SK-N-SH treated with all-trans-retinoic acid at 6 μM for 48 hours (cell line): Measurements from ENCODE around the gene WASL.

Experiments
- ATAC-seq: fragments of 200-7000 bp; cut with Tn5 transposase; 3 replicates; pipeline ENCODE4 v1.9.1; 2020; ENCODE audit warnings: mild to moderate bottlenecking, moderate library complexity
- ARNTL ChIP-seq: fragments of 450-650 bp; formaldehyde crosslinking; IDR thresholded peaks from 2 replicates; pipeline ENCODE4 v1.5.0; 2020; ENCODE audit warnings: low read depth, mild to moderate bottlenecking, moderate library complexity, borderline replicate concordance
- BACH2 ChIP-seq: fragments of 250-450 bp; sonication (Bioruptor Pico); IDR thresholded peaks from 2 replicates; pipeline ENCODE4 v1.9.0; 2021; ENCODE audit warnings: mild to moderate bottlenecking, borderline replicate concordance
- CSDC2 ChIP-seq: fragments of 250-450 bp; sonication (Bioruptor Pico); IDR thresholded peaks from 2 replicates; pipeline ENCODE4 v1.5.0; 2020; ENCODE audit warnings: mild to moderate bottlenecking, moderate library complexity
- ESRRG ChIP-seq: fragments of 250-450 bp; sonication (Bioruptor Pico); IDR thresholded peaks from 2 replicates; pipeline ENCODE4 v1.6.1; 2021; ENCODE audit warnings: mild to moderate bottlenecking
- GLIS3 ChIP-seq: fragments of 250-450 bp; sonication (Bioruptor Pico); IDR thresholded peaks from 2 replicates; pipeline ENCODE4 v1.5.0; 2020; ENCODE audit warnings: mild to moderate bottlenecking, moderate library complexity
- ISL1 ChIP-seq: fragments of 250-450 bp; sonication (Bioruptor Pico); IDR thresholded peaks from 2 replicates; pipeline ENCODE4 v2.1.2; 2022; ENCODE audit warnings: mild to moderate bottlenecking, moderate library complexity
- PPARA ChIP-seq: fragments of 250-450 bp; sonication (Bioruptor Pico); IDR thresholded peaks from 2 replicates; pipeline ENCODE4 v1.5.0; 2020; ENCODE audit warnings: mild to moderate bottlenecking, borderline replicate concordance
- RARB ChIP-seq: fragments of 250-450 bp; sonication (Bioruptor Pico); IDR thresholded peaks from 2 replicates; pipeline ENCODE4 v1.8.0; 2021; ENCODE audit warnings: mild to moderate bottlenecking, moderate library complexity
- SNAI2 ChIP-seq: fragments of 250-450 bp; sonication (Bioruptor Pico); IDR thresholded peaks from 2 replicates; pipeline ENCODE4 v1.5.0; 2020; ENCODE audit warnings: mild to moderate bottlenecking, moderate library complexity
- TCF4 ChIP-seq: fragments of 250-450 bp; sonication (Bioruptor Pico); IDR thresholded peaks from 2 replicates; pipeline ENCODE4 v1.8.0; 2021; ENCODE audit warnings: mild to moderate bottlenecking, moderate library complexity, borderline replicate concordance
- TOX ChIP-seq: fragments of 250-450 bp; sonication (Bioruptor Pico); IDR thresholded peaks from 2 replicates; pipeline ENCODE4 v1.8.0; 2021; ENCODE audit warnings: mild to moderate bottlenecking, moderate library complexity, borderline replicate concordance
- ZC3H10 ChIP-seq: fragments of 250-450 bp; sonication (Bioruptor Pico); IDR thresholded peaks from 2 replicates; pipeline ENCODE4 v1.5.1; 2021; ENCODE audit warnings: mild to moderate bottlenecking, moderate library complexity
- ZFP30 ChIP-seq: fragments of 450-650 bp; formaldehyde crosslinking; IDR thresholded peaks from 2 replicates; pipeline ENCODE4 v1.5.0; 2022; ENCODE audit warnings: mild to moderate bottlenecking, moderate library complexity
- ZNF70 ChIP-seq: fragments of 450-650 bp; formaldehyde crosslinking; IDR thresholded peaks from 2 replicates; pipeline ENCODE4 v1.5.0; 2020; ENCODE audit warnings: mild to moderate bottlenecking, moderate library complexity
- ZNF8 ChIP-seq: fragments of 450-650 bp; formaldehyde crosslinking; IDR thresholded peaks from 2 replicates; pipeline ENCODE4 v1.5.0; 2020; ENCODE audit warnings: mild to moderate bottlenecking, moderate library complexity
- TF ChIP-seq, protein P1 (sequence below): fragments of 250-450 bp; sonication (Bioruptor Pico); IDR thresholded peaks from 2 replicates; pipeline ENCODE4 v1.8.0; 2020; ENCODE audit warnings: mild to moderate bottlenecking, moderate library complexity, borderline replicate concordance
- TF ChIP-seq, protein P2 (sequence below): fragments of 250-450 bp; sonication (Bioruptor Pico); IDR thresholded peaks from 2 replicates; pipeline ENCODE4 v1.5.1; 2020; ENCODE audit warnings: low read depth, mild to moderate bottlenecking, moderate library complexity
- TF ChIP-seq, protein P3 (sequence below): fragments of 250-450 bp; sonication (Bioruptor Pico); IDR thresholded peaks from 2 replicates; pipeline ENCODE4 v1.5.0; 2020; ENCODE audit warnings: mild to moderate bottlenecking, moderate library complexity
- TF ChIP-seq, protein P4 (sequence below): fragments of 250-450 bp; sonication (Bioruptor Pico); IDR thresholded peaks from 2 replicates; pipeline ENCODE4 v1.8.0; 2021; ENCODE audit warnings: low read depth, mild to moderate bottlenecking, moderate library complexity, borderline replicate concordance
- TF ChIP-seq, protein P5 (sequence below): fragments of 250-450 bp; sonication (Bioruptor Pico); IDR thresholded peaks from 2 replicates; pipeline ENCODE4 v1.5.1; 2021; ENCODE audit warnings: mild to moderate bottlenecking, moderate library complexity

The WASL gene

DNA sequence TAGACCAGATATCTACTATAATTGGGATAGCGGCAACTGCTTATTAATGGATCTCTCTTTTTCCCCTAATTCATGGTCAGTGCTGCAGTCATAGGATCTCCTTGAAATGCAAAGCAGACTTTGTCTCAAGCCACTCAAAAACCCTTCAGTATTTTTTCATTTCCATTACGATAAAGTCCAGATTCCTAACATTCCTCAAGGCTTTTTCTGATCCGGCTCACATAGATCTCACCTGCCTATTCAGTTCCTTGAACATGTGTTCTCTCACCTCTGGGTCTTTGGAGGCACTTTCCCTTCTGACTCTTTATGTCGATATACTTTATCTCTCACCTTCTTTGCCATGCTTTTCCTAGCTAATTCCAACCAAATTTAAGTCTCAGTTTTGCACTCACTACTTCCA, 25.7 kb upstream of the WASL start:
- TF ChIP-seq ZNF8 (CRISPR knock-in tag) (no peak), ZC3H10 (no peak), ISL1 (CRISPR knock-in tag) (no peak), RARB (CRISPR knock-in tag) (no peak), ARNTL (no peak), SNAI2 (CRISPR knock-in tag) (no peak), TCF4 (CRISPR knock-in tag) (no peak), ZFP30 (CRISPR knock-in tag) (no peak), PPARA (no peak)
- TF ChIP-seq, protein P1, sequence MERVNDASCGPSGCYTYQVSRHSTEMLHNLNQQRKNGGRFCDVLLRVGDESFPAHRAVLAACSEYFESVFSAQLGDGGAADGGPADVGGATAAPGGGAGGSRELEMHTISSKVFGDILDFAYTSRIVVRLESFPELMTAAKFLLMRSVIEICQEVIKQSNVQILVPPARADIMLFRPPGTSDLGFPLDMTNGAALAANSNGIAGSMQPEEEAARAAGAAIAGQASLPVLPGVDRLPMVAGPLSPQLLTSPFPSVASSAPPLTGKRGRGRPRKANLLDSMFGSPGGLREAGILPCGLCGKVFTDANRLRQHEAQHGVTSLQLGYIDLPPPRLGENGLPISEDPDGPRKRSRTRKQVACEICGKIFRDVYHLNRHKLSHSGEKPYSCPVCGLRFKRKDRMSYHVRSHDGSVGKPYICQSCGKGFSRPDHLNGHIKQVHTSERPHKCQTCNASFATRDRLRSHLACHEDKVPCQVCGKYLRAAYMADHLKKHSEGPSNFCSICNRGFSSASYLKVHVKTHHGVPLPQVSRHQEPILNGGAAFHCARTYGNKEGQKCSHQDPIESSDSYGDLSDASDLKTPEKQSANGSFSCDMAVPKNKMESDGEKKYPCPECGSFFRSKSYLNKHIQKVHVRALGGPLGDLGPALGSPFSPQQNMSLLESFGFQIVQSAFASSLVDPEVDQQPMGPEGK (CRISPR knock-in tag), result no peak
- TF ChIP-seq, protein P2, sequence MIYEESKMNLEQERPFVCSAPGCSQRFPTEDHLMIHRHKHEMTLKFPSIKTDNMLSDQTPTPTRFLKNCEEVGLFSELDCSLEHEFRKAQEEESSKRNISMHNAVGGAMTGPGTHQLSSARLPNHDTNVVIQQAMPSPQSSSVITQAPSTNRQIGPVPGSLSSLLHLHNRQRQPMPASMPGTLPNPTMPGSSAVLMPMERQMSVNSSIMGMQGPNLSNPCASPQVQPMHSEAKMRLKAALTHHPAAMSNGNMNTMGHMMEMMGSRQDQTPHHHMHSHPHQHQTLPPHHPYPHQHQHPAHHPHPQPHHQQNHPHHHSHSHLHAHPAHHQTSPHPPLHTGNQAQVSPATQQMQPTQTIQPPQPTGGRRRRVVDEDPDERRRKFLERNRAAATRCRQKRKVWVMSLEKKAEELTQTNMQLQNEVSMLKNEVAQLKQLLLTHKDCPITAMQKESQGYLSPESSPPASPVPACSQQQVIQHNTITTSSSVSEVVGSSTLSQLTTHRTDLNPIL, result no peak
- TF ChIP-seq, protein P3, sequence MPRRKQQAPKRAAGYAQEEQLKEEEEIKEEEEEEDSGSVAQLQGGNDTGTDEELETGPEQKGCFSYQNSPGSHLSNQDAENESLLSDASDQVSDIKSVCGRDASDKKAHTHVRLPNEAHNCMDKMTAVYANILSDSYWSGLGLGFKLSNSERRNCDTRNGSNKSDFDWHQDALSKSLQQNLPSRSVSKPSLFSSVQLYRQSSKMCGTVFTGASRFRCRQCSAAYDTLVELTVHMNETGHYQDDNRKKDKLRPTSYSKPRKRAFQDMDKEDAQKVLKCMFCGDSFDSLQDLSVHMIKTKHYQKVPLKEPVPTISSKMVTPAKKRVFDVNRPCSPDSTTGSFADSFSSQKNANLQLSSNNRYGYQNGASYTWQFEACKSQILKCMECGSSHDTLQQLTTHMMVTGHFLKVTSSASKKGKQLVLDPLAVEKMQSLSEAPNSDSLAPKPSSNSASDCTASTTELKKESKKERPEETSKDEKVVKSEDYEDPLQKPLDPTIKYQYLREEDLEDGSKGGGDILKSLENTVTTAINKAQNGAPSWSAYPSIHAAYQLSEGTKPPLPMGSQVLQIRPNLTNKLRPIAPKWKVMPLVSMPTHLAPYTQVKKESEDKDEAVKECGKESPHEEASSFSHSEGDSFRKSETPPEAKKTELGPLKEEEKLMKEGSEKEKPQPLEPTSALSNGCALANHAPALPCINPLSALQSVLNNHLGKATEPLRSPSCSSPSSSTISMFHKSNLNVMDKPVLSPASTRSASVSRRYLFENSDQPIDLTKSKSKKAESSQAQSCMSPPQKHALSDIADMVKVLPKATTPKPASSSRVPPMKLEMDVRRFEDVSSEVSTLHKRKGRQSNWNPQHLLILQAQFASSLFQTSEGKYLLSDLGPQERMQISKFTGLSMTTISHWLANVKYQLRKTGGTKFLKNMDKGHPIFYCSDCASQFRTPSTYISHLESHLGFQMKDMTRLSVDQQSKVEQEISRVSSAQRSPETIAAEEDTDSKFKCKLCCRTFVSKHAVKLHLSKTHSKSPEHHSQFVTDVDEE, result no peak
- TF ChIP-seq, protein P4, sequence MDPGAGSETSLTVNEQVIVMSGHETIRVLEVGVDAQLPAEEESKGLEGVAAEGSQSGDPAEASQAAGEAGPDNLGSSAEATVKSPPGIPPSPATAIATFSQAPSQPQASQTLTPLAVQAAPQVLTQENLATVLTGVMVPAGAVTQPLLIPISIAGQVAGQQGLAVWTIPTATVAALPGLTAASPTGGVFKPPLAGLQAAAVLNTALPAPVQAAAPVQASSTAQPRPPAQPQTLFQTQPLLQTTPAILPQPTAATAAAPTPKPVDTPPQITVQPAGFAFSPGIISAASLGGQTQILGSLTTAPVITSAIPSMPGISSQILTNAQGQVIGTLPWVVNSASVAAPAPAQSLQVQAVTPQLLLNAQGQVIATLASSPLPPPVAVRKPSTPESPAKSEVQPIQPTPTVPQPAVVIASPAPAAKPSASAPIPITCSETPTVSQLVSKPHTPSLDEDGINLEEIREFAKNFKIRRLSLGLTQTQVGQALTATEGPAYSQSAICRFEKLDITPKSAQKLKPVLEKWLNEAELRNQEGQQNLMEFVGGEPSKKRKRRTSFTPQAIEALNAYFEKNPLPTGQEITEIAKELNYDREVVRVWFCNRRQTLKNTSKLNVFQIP (CRISPR knock-in tag), result no peak
- TF ChIP-seq, protein P5, sequence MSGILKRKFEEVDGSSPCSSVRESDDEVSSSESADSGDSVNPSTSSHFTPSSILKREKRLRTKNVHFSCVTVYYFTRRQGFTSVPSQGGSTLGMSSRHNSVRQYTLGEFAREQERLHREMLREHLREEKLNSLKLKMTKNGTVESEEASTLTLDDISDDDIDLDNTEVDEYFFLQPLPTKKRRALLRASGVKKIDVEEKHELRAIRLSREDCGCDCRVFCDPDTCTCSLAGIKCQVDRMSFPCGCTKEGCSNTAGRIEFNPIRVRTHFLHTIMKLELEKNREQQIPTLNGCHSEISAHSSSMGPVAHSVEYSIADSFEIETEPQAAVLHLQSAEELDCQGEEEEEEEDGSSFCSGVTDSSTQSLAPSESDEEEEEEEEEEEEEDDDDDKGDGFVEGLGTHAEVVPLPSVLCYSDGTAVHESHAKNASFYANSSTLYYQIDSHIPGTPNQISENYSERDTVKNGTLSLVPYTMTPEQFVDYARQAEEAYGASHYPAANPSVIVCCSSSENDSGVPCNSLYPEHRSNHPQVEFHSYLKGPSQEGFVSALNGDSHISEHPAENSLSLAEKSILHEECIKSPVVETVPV (CRISPR knock-in tag), result no peak
- no peak for ATAC-seq

DNA sequence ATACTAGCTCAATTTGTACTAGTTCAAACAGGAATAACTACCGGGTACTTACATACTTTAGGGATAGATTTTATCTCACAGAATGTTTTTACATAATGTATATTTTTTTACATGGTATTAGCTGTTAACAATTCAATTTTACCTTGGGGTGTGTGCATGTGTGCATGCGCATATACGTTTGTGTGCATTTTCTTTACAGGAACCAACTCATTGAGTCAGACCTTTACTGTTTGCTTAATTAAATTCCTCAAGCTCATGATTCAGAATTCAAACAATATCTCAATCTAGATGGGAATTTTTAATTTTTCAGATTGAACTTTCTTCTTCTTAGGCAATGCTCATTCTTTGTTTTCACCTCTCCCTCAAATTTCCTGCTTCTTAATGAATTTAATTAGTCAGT, 24.7 kb upstream of the WASL start:
- TF ChIP-seq ZNF70 (CRISPR knock-in tag) (no peak), SNAI2 (CRISPR knock-in tag) (no peak), CSDC2 (CRISPR knock-in tag) (no peak), TCF4 (CRISPR knock-in tag) (no peak), BACH2 (CRISPR knock-in tag) (no peak), GLIS3 (CRISPR knock-in tag) (no peak), RARB (CRISPR knock-in tag) (no peak), ESRRG (CRISPR knock-in tag) (no peak), TOX (CRISPR knock-in tag) (no peak)
- TF ChIP-seq, protein P1 (CRISPR knock-in tag), result no peak
- TF ChIP-seq, protein P3, result no peak
- TF ChIP-seq, protein P4 (CRISPR knock-in tag), result no peak
- TF ChIP-seq, protein P5 (CRISPR knock-in tag), result no peak
- TF ChIP-seq, protein P2, result no peak

More for the DNA sequence above, 24.7 kb upstream of the WASL start:
- ATAC-seq, result no peak
